Measurements from ENCODE around the gene VAMP3. TPM values are rescaled to one million over a fixed set of nuclear protein-coding genes. Genes with fewer than 3 reads are reported as not detected.

Gene VAMP3
- total and polyA plus RNA-seq, 2 donors (not counting 3 experiments of a cell fraction or from before 2014, with no cell fraction given): 100 to 137 TPM

DNA sequence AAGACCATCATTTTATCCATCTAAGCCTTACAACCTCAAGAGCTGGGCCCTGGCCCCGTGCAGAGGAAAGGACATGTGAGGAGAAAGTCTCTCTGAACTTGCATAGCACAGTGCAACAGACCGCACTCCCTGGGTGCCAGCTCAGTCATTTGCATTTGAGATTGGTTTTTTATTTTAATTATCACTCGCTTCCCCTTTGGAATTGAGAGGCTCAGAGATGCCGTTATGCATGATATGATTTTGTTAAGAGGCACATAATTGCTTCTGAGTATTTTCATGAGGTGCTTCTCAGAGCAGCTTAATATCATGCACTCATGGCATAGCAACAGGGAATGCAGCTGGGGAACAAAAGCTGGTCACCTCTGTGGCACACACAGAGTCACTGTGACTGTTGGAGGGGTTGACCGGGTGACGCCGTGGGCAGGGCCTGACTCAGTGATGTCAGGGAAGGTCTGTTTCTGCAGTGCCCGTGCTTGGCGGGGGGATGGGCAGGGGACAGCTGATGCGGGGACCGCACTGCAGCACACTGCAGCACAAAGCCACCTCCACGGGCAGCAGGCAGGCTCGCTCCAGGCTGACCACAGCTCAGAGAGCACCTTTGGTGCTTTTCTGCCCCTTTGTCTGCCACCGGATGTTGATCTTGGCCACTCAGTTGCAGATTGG is 43.2 kb upstream of the VAMP3 start:
- ChIA-PET POLR2A (no interaction called here), CTCF (interaction anchor here (1.6 to 2.7 kb wide), 3 partner anchors 24 to 60 kb away, joined by 4 to 15 read pairs (median 8); no protein-coding TSS in a partner anchor)
- no peaks in the 10 kb centered on the region for H4K20me1 ChIP-seq (replicated peaks; ENCODE audit: control insufficient read depth, extremely low read depth, insufficient read depth, low read length)
- intact Hi-C loops (cut with micrococcal nuclease): no loop called here
- FAIRE-seq (no peak), DNase-seq (ENCODE audit: low read depth, low spot score) (no peak)
- no peak for TF ChIP-seq FOS (IDR thresholded peaks at IDR 0.05; ENCODE audit: borderline replicate concordance, insufficient read depth, low read length)
- TF ChIP-seq, protein P1, sequence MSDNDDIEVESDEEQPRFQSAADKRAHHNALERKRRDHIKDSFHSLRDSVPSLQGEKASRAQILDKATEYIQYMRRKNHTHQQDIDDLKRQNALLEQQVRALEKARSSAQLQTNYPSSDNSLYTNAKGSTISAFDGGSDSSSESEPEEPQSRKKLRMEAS (IDR thresholded peaks at IDR 0.05; ENCODE audit: insufficient read depth, insufficient read length): no peak
- no peak for TF ChIP-seq JUN (IDR thresholded peaks at IDR 0.05; ENCODE audit: borderline replicate concordance, insufficient read depth, insufficient read length, low read depth)
- dilution Hi-C loops (cut with MboI; ENCODE audit: extremely low pct_ligation_motif_present, low sequenced_read_pairs): no loop called here
- H3K4me1 ChIP-seq (ENCODE audit: control insufficient read depth, extremely low read depth, insufficient read depth, low read length): peaks cover 8% of the 10 kb centered on the region
- H3K79me2 ChIP-seq (ENCODE audit: control insufficient read depth, insufficient read depth, low read length): no peaks in the 10 kb centered on the region
- H3K9me1 ChIP-seq (replicated peaks; ENCODE audit: control insufficient read depth, extremely low read depth, insufficient read depth, low read length): no peaks in the 10 kb centered on the region
- H3K4me3 ChIP-seq (replicated peaks in 1 of 3; ENCODE audit: insufficient read depth in 1 of 3, low read depth in 1 of 3, low read length in 3 of 3): no peak overlapping the region
- no peak overlapping the region for H2AFZ ChIP-seq (ENCODE audit: low read depth, low read length)
- H3K9me3 ChIP-seq (replicated peaks; ENCODE audit: control insufficient read depth, insufficient read depth, low read length): no peaks in the 10 kb centered on the region
- BruUV-seq (replicated peaks): no TSS peak
- no peaks in the 10 kb centered on the region for H3K27me3 ChIP-seq (ENCODE audit: control insufficient read depth in 2 of 2, insufficient read depth in 2 of 2, low read length in 2 of 2)
- H3K9ac ChIP-seq (replicated peaks; ENCODE audit: extremely low read depth, insufficient read depth, low read length): no peak overlapping the region
- H3K4me2 ChIP-seq (ENCODE audit: insufficient read depth, low read length): no peak overlapping the region
- H3K36me3 ChIP-seq (ENCODE audit: control insufficient read depth in 2 of 2, extremely low read depth in 1 of 2, insufficient read depth in 2 of 2, low read length in 2 of 2): no peaks in the 10 kb centered on the region
- no peak overlapping the region for H3K27ac ChIP-seq (ENCODE audit: insufficient read depth, low read depth, low read length)

- no peaks in the 10 kb centered on the region for H4K20me1 ChIP-seq (replicated peaks; ENCODE audit: control insufficient read depth, extremely low read depth, insufficient read depth, low read length)
- FAIRE-seq: no peak
- no peak for TF ChIP-seq FOS (IDR thresholded peaks at IDR 0.05; ENCODE audit: borderline replicate concordance, insufficient read depth, low read length)
- no peak for TF ChIP-seq JUN (IDR thresholded peaks at IDR 0.05; ENCODE audit: borderline replicate concordance, insufficient read depth, insufficient read length, low read depth)
- no peak for TF ChIP-seq CTCF (IDR thresholded peaks at IDR 0.05; ENCODE audit: extremely low read depth in 1 of 2, insufficient read depth in 1 of 2, low read depth in 1 of 2, low read length in 2 of 2)
- TF ChIP-seq POLR2A (IDR thresholded peaks at IDR 0.05; ENCODE audit: low read depth, low read length): no peak
- no peak for TF ChIP-seq EZH2 (IDR thresholded peaks at IDR 0.05; ENCODE audit: borderline replicate concordance, low read depth, low read length, severe bottlenecking)
- TF ChIP-seq POLR2AphosphoS5 (IDR thresholded peaks at IDR 0.05; ENCODE audit: insufficient read depth, low read depth, low read length): no peak
- TF ChIP-seq, protein P1 (IDR thresholded peaks at IDR 0.05; ENCODE audit: insufficient read depth, insufficient read length): no peak
- TF ChIP-seq MYC (IDR thresholded peaks at IDR 0.05; ENCODE audit: low read depth, low read length): no peak
- no peak for TF ChIP-seq GATA2 (IDR thresholded peaks at IDR 0.05; ENCODE audit: insufficient read depth, insufficient read length, low read depth, low read length)
- no peak overlapping the region for H2AFZ ChIP-seq (ENCODE audit: low read depth, low read length)
- H3K27ac ChIP-seq (ENCODE audit: insufficient read depth, low read depth, low read length): no peak overlapping the region
- peaks cover 6% of the 10 kb centered on the region for H3K4me1 ChIP-seq (ENCODE audit: control insufficient read depth, extremely low read depth, insufficient read depth, low read length)
- no peaks in the 10 kb centered on the region for H3K36me3 ChIP-seq (ENCODE audit: control insufficient read depth in 2 of 2, extremely low read depth in 1 of 2, insufficient read depth in 2 of 2, low read length in 2 of 2)
- DNase-seq (ENCODE audit: low read depth, low spot score): no peak
- H3K4me3 ChIP-seq (replicated peaks in 1 of 3; ENCODE audit: insufficient read depth in 1 of 3, low read depth in 1 of 3, low read length in 3 of 3): no peak overlapping the region
- CTCF ChIA-PET: interaction anchor here (0.9 kb wide), 1 partner anchor 62 kb away, joined by 3 read pairs; no protein-coding TSS in a partner anchor
- H3K79me2 ChIP-seq (ENCODE audit: control insufficient read depth, insufficient read depth, low read length): no peaks in the 10 kb centered on the region
- no peak overlapping the region for H3K4me2 ChIP-seq (ENCODE audit: insufficient read depth, low read length)
- H3K9ac ChIP-seq (replicated peaks; ENCODE audit: extremely low read depth, insufficient read depth, low read length): no peak overlapping the region
- dilution Hi-C loops (cut with MboI; ENCODE audit: extremely low pct_ligation_motif_present, low sequenced_read_pairs) (no loop called here), intact Hi-C loops (cut with micrococcal nuclease) (no loop called here)
- H3K27me3 ChIP-seq (ENCODE audit: control insufficient read depth in 2 of 2, insufficient read depth in 2 of 2, low read length in 2 of 2): no peaks in the 10 kb centered on the region
- H3K9me3 ChIP-seq (replicated peaks; ENCODE audit: control insufficient read depth, insufficient read depth, low read length): no peaks in the 10 kb centered on the region
- no peaks in the 10 kb centered on the region for H3K9me1 ChIP-seq (replicated peaks; ENCODE audit: control insufficient read depth, extremely low read depth, insufficient read depth, low read length)
- POLR2A ChIA-PET: no interaction called here
- BruUV-seq (replicated peaks): no TSS peak
These were observed 41.3 kb upstream of the VAMP3 start for GRCh38 chr1:7729761-7730160.

Measured in endothelial cell of umbilical vein (primary cell).